ENCODE data around the gene LAG3.

The LAG3 gene

GRCh38 chr12:6772331-6772695 lies at the start of gene LAG3:
Gene LAG3, plus strand, starts transcription at chr12:6772520. Its CDS starts 333 bp downstream, at chr12:6772853.
- TF ChIP-seq, protein P1, sequence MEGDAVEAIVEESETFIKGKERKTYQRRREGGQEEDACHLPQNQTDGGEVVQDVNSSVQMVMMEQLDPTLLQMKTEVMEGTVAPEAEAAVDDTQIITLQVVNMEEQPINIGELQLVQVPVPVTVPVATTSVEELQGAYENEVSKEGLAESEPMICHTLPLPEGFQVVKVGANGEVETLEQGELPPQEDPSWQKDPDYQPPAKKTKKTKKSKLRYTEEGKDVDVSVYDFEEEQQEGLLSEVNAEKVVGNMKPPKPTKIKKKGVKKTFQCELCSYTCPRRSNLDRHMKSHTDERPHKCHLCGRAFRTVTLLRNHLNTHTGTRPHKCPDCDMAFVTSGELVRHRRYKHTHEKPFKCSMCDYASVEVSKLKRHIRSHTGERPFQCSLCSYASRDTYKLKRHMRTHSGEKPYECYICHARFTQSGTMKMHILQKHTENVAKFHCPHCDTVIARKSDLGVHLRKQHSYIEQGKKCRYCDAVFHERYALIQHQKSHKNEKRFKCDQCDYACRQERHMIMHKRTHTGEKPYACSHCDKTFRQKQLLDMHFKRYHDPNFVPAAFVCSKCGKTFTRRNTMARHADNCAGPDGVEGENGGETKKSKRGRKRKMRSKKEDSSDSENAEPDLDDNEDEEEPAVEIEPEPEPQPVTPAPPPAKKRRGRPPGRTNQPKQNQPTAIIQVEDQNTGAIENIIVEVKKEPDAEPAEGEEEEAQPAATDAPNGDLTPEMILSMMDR (conservative IDR thresholded peaks at IDR 0.05; ENCODE audit: low read depth) = no peak
- peak within 1 kb of the TSS; percentile 94 for H3K27ac ChIP-seq
- CTCF ChIA-PET = interaction anchor here (1.4 to 2.1 kb wide), 2 partner anchors 18 to 57 kb away, joined by 4 to 7 read pairs; no protein-coding TSS in a partner anchor
- POLR2A ChIA-PET (ENCODE audit: low non-redundant PET) = no interaction called here
- DNase-seq (ENCODE audit: low spot score) = no peak

DNA sequence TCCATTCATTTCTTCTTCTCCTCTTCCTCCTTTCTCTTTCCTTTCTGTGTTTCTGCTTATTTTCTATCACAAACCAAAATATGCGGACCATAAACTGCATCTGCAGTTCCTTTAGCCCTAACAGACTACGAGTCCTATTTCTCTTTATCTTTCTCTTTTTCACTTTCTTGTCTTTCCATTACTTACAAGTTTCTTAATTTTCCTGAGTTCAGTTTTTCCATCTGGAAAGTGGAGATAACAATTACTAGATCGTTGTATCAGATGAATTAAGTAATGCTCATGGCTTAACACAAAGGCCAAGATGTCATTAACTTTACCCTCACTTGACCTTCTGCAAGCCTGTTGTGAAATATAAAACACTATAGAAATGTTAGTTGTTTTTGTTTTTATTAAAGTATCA lies 49.5 kb upstream of the LAG3 start:
- ChIA-PET POLR2A (ENCODE audit: low non-redundant PET) (no interaction called here), CTCF (no interaction called here)
- H3K27ac ChIP-seq = no peak overlapping the region
- no peak for DNase-seq (ENCODE audit: low spot score)
- TF ChIP-seq, protein P1 (conservative IDR thresholded peaks at IDR 0.05; ENCODE audit: low read depth) = no peak

DNA sequence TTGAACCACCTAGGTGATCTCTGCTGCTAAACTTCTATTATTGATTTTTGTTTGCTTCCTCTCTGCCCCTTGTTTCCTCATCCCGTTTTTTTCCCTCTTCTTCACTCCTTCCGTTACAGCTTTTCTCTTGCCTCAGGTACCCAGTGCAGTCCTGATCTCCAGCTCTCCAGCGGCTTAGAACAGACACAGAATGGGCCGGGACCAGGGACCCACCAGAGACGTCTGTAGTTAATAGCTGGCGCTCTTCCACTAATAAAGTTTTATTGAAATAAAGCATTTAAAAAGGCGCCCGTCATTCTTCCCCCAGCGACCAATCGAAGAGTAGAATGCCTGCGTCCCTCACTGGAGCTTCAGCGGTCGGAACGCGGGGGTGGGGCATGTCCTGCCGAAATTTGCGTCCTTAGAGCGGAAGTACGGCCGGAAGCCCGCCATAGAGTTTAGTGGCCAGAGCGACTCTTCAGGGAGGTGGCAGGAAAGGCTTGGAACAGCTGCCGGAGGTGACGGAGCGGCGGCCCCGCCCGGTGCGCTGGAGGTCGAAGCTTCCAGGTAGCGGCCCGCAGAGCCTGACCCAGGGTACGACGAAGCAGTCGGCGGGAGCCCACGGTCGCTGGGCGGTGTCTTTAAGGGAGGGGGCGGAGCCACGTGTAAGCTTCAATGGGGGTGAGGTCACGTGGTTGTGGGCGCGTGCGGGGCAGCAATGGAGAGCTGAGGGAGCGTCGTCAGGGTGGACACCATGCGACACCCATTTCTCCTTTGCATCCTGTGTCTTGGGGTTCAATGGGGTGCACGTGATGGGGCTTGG lies 48.5 kb upstream of the LAG3 start, which contains the start of gene COPS7A:
Gene COPS7A (plus strand): TSS at position 440 of the 802 bp plus-strand sequence. CDS start 611 bp downstream, outside the sequence.
- ChIA-PET POLR2A (ENCODE audit: low non-redundant PET) (interaction anchor here (0.6 to 1.4 kb wide), 10 partner anchors 10 to 167 kb away, joined by 3 to 13 read pairs (median 3); partner anchors contain the start of genes CDCA3, USP5 and ZNF384), CTCF (interaction anchor here (0.9 to 1.2 kb wide), 3 partner anchors 12 to 56 kb away, joined by 3 read pairs; partner anchors contain the start of gene MLF2)
- peak within 1 kb of the TSS; percentile 84 for H3K27ac ChIP-seq
- TF ChIP-seq, protein P1 (conservative IDR thresholded peaks at IDR 0.05; ENCODE audit: low read depth) = no peak
- DNase-seq (ENCODE audit: low spot score) = peak; percentile 97

DNA sequence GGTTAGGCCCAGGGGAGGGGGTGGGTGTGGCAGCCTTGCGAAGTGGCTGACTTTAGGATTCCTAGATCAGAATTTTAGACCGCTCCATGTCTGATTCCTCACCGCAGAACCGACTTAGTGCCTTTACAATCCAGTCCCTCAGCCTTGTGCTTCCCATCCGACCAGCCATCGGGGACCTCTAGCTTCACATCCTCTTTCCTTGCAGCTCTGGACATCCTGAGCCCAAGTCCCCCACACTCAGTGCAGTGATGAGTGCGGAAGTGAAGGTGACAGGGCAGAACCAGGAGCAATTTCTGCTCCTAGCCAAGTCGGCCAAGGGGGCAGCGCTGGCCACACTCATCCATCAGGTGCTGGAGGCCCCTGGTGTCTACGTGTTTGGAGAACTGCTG lies 47.9 kb upstream of the LAG3 start:
- TF ChIP-seq, protein P1 (conservative IDR thresholded peaks at IDR 0.05; ENCODE audit: low read depth) = no peak
- H3K27ac ChIP-seq = peak overlapping the region; percentile 84
- DNase-seq (ENCODE audit: low spot score) = no peak
- ChIA-PET POLR2A (ENCODE audit: low non-redundant PET) (interaction anchor here (0.6 to 1.4 kb wide), 7 partner anchors 35 to 118 kb away, joined by 3 to 13 read pairs (median 3); partner anchors contain the start of gene ZNF384), CTCF (interaction anchor here (0.9 to 1.2 kb wide), 3 partner anchors 11 to 57 kb away, joined by 3 read pairs; partner anchors contain the start of gene MLF2)

GRCh38 chr12:6725350-6725749 lies 47.0 kb upstream of the LAG3 start:
- DNase-seq (ENCODE audit: low spot score) = no peak
- TF ChIP-seq, protein P1 (conservative IDR thresholded peaks at IDR 0.05; ENCODE audit: low read depth) = no peak
- ChIA-PET CTCF (interaction anchor here (0.5 to 0.7 kb wide), 2 partner anchors 26 to 508 kb away, joined by 3 to 4 read pairs; no protein-coding TSS in a partner anchor), POLR2A (ENCODE audit: low non-redundant PET) (interaction anchor here (0.7 kb wide), 1 partner anchor 127 kb away, joined by 3 read pairs; no protein-coding TSS in a partner anchor)
- peak overlapping the region; percentile 84 for H3K27ac ChIP-seq

- TF ChIP-seq, protein P1 (conservative IDR thresholded peaks at IDR 0.05; ENCODE audit: low read depth) = no peak
- no peak overlapping the region for H3K27ac ChIP-seq
- no peak for DNase-seq (ENCODE audit: low spot score)
- ChIA-PET POLR2A (ENCODE audit: low non-redundant PET) (no interaction called here), CTCF (interaction anchor here (0.7 kb wide), 1 partner anchor 383 kb away, joined by 3 read pairs; no protein-coding TSS in a partner anchor)
These were observed 43.1 kb upstream of the LAG3 start for GRCh38 chr12:6729186-6729585.

Measured in RWPE1 (cell line).